ENCODE results near the gene DMBX1. TPM values are rescaled to one million over a fixed set of nuclear protein-coding genes. Genes with fewer than 3 reads are reported as not detected.

DMBX1 gene
- total RNA-seq, 1 donor from 2014 or later, result not detected

GRCh38 chr1:46517010-46517600, 27.5 kb downstream of the DMBX1 start:
- ATAC-seq (ENCODE audit: low read depth) (no peak), DNase-seq (no peak)
- Mint-ChIP-seq H3K27ac (no peak overlapping the region), H3K36me3 (ENCODE audit: low read depth) (no peaks in the 10 kb centered on the region), H3K4me1 (no peaks in the 10 kb centered on the region), H3K9me3 (no peaks in the 10 kb centered on the region), H3K27me3 (peaks cover 41% of the 10 kb centered on the region), H3K4me3 (no peak overlapping the region)
- ChIA-PET CTCF (no interaction called here), POLR2A (no interaction called here)
- TF ChIP-seq CTCF (IDR thresholded peaks at IDR 0.05), result no peak
- intact Hi-C loops (cut with micrococcal nuclease), result no loop called here

GRCh38 chr1:46517932-46518498, 28.4 kb downstream of the DMBX1 start:
- ChIA-PET POLR2A (no interaction called here), CTCF (no interaction called here)
- Mint-ChIP-seq H3K4me3 (no peak overlapping the region), H3K4me1 (no peaks in the 10 kb centered on the region), H3K27me3 (peaks cover 39% of the 10 kb centered on the region), H3K27ac (no peak overlapping the region), H3K36me3 (ENCODE audit: low read depth) (no peaks in the 10 kb centered on the region), H3K9me3 (no peaks in the 10 kb centered on the region)
- ATAC-seq (ENCODE audit: low read depth) (no peak), DNase-seq (no peak)
- intact Hi-C loops (cut with micrococcal nuclease), result no loop called here
- no peak for TF ChIP-seq CTCF (IDR thresholded peaks at IDR 0.05)

GRCh38 chr1:46519209-46519608, 29.6 kb downstream of the DMBX1 start:
- Mint-ChIP-seq H3K36me3 (ENCODE audit: low read depth) (no peaks in the 10 kb centered on the region), H3K4me3 (no peak overlapping the region), H3K27ac (no peak overlapping the region), H3K9me3 (no peaks in the 10 kb centered on the region), H3K4me1 (no peaks in the 10 kb centered on the region), H3K27me3 (peaks cover 38% of the 10 kb centered on the region)
- ChIA-PET POLR2A (no interaction called here), CTCF (no interaction called here)
- ATAC-seq (ENCODE audit: low read depth) (no peak), DNase-seq (no peak)
- intact Hi-C loops (cut with micrococcal nuclease), result no loop called here
- TF ChIP-seq CTCF (IDR thresholded peaks at IDR 0.05), result no peak

GRCh38 chr1:46520063-46520911, 30.7 kb downstream of the DMBX1 start:
- H3K27ac Mint-ChIP-seq, result no peak overlapping the region
- CTCF ChIA-PET, result no interaction called here
- POLR2A ChIA-PET, result no interaction called here

More at GRCh38 chr1:46520063-46520911, 30.7 kb downstream of the DMBX1 start:
- no peak overlapping the region for H3K4me3 Mint-ChIP-seq
- no peaks in the 10 kb centered on the region for H3K36me3 Mint-ChIP-seq (ENCODE audit: low read depth)
- no peak for TF ChIP-seq CTCF (IDR thresholded peaks at IDR 0.05)
- H3K9me3 Mint-ChIP-seq, result no peaks in the 10 kb centered on the region
- ATAC-seq (ENCODE audit: low read depth) (no peak), DNase-seq (no peak)
- H3K27me3 Mint-ChIP-seq, result peaks cover 46% of the 10 kb centered on the region
- intact Hi-C loops (cut with micrococcal nuclease), result no loop called here
- H3K4me1 Mint-ChIP-seq, result no peaks in the 10 kb centered on the region

Measured in activated B cell treated with CpG ODN at 0.5 μM for 24 hours (primary cell).